ENCODE results near the gene LHFPL4.

The LHFPL4 gene

GRCh38 chr3:9525078-9525477 lies 28.5 kb downstream of the LHFPL4 start:
- Histone ChIP-seq H3K27ac (replicated peaks; ENCODE audit: low read length) (no peak overlapping the region), H3K23ac (ENCODE audit: low read depth, low read length, poor library complexity) (no peak overlapping the region), H3K36me3 (replicated peaks in 1 of 2; ENCODE audit: control insufficient read depth in 2 of 2, insufficient read depth in 2 of 2, low read length in 2 of 2) (no peaks in the 10 kb centered on the region), H3K27me3 (ENCODE audit: control insufficient read depth in 3 of 3, insufficient read depth in 3 of 3, low read depth in 1 of 3, low read length in 3 of 3) (no peaks in the 10 kb centered on the region), H2BK12ac (ENCODE audit: low read length) (no peak overlapping the region), H2AFZ (ENCODE audit: low read length) (no peak overlapping the region), H3K79me1 (ENCODE audit: low read depth, low read length) (no peaks in the 10 kb centered on the region), H4K8ac (ENCODE audit: low read depth, low read length) (no peak overlapping the region), H3K18ac (ENCODE audit: low read length) (no peak overlapping the region), H2AK5ac (ENCODE audit: low read depth, low read length) (no peak overlapping the region), H3K4ac (ENCODE audit: low read length) (no peak overlapping the region), H3K4me3 (ENCODE audit: low read length in 2 of 2) (no peak overlapping the region), H2BK15ac (ENCODE audit: low read length) (no peak overlapping the region), H4K91ac (ENCODE audit: low read depth, low read length, poor library complexity) (no peak overlapping the region), H3K14ac (ENCODE audit: low read length) (no peak overlapping the region), H3K4me1 (ENCODE audit: control insufficient read depth in 2 of 2, insufficient read depth in 1 of 2, low read depth in 1 of 2, low read length in 2 of 2) (no peaks in the 10 kb centered on the region), H2BK5ac (ENCODE audit: low read length) (no peak overlapping the region), H3K9me3 (replicated peaks in 1 of 2; ENCODE audit: control insufficient read depth in 2 of 2, insufficient read depth in 1 of 2, low read depth in 1 of 2, low read length in 2 of 2) (no peaks in the 10 kb centered on the region), H2BK120ac (ENCODE audit: low read depth, low read length) (no peak overlapping the region), H3K4me2 (ENCODE audit: insufficient read depth, low read length, poor library complexity, severe bottlenecking) (no peak overlapping the region), H3K9ac (ENCODE audit: low read depth, low read length, poor library complexity) (no peak overlapping the region)
- no peak for DNase-seq (ENCODE audit: low spot score)
- no CpG with 5 or more reads among the region's 2 CpGs for WGBS, 2 donors (ENCODE audit: extremely low coverage in 2 of 2, insufficient read length in 2 of 2, insufficient replicate concordance in 1 of 2)

DNA sequence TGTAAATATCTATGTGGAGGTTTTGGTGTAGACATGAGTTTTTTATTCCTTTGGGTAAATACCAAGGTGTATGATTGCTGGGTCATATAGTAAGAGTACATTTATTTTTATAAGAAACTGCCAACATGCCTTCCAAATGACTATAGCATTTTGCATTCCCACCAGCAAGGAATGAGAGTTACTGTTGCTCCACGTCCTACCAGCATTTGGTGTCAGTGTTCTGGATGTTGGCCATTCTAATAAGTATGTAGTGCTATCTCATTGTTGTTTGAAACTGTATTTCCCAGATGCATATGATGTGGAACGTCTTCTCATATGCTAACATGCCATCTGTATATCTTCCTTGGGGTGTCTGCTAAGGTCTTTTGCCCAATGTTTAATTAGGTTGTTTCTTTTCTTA lies 38.7 kb downstream of the LHFPL4 start:
- Histone ChIP-seq H4K8ac (ENCODE audit: low read depth, low read length) (no peak overlapping the region), H2BK12ac (ENCODE audit: low read length) (no peak overlapping the region), H3K36me3 (replicated peaks in 1 of 2; ENCODE audit: control insufficient read depth in 2 of 2, insufficient read depth in 2 of 2, low read length in 2 of 2) (no peaks in the 10 kb centered on the region), H3K9ac (ENCODE audit: low read depth, low read length, poor library complexity) (no peak overlapping the region), H3K4me2 (ENCODE audit: insufficient read depth, low read length, poor library complexity, severe bottlenecking) (no peak overlapping the region), H2AFZ (ENCODE audit: low read length) (no peak overlapping the region), H3K9me3 (replicated peaks in 1 of 2; ENCODE audit: control insufficient read depth in 2 of 2, insufficient read depth in 1 of 2, low read depth in 1 of 2, low read length in 2 of 2) (peaks cover 0 to 2% of the 10 kb centered on the region in 2 donors), H2BK15ac (ENCODE audit: low read length) (no peak overlapping the region), H3K4me1 (ENCODE audit: control insufficient read depth in 2 of 2, insufficient read depth in 1 of 2, low read depth in 1 of 2, low read length in 2 of 2) (no peaks in the 10 kb centered on the region), H3K14ac (ENCODE audit: low read length) (no peak overlapping the region), H2BK5ac (ENCODE audit: low read length) (no peak overlapping the region), H4K91ac (ENCODE audit: low read depth, low read length, poor library complexity) (no peak overlapping the region), H2BK120ac (ENCODE audit: low read depth, low read length) (no peak overlapping the region), H2AK5ac (ENCODE audit: low read depth, low read length) (no peak overlapping the region), H3K18ac (ENCODE audit: low read length) (no peak overlapping the region), H3K4ac (ENCODE audit: low read length) (no peak overlapping the region), H3K79me1 (ENCODE audit: low read depth, low read length) (no peaks in the 10 kb centered on the region), H3K27me3 (ENCODE audit: control insufficient read depth in 3 of 3, insufficient read depth in 3 of 3, low read depth in 1 of 3, low read length in 3 of 3) (peaks cover 0 to under 1% (median 0%) of the 10 kb centered on the region in 3 experiments), H3K23ac (ENCODE audit: low read depth, low read length, poor library complexity) (no peak overlapping the region), H3K27ac (replicated peaks; ENCODE audit: low read length) (no peak overlapping the region), H3K4me3 (ENCODE audit: low read length in 2 of 2) (no peak overlapping the region)
- DNase-seq (ENCODE audit: low spot score) = no peak
- WGBS, 2 donors (ENCODE audit: extremely low coverage in 2 of 2, insufficient read length in 2 of 2, insufficient replicate concordance in 1 of 2) = no CpG with 5 or more reads among the region's 2 CpGs

- Histone ChIP-seq H3K9me3 (replicated peaks in 1 of 2; ENCODE audit: control insufficient read depth in 2 of 2, insufficient read depth in 1 of 2, low read depth in 1 of 2, low read length in 2 of 2) (no peaks in the 10 kb centered on the region), H3K27me3 (ENCODE audit: control insufficient read depth in 3 of 3, insufficient read depth in 3 of 3, low read depth in 1 of 3, low read length in 3 of 3) (peaks cover 0 to 7% (median under 1%) of the 10 kb centered on the region in 3 experiments), H3K36me3 (replicated peaks in 1 of 2; ENCODE audit: control insufficient read depth in 2 of 2, insufficient read depth in 2 of 2, low read length in 2 of 2) (no peaks in the 10 kb centered on the region), H3K4me2 (ENCODE audit: insufficient read depth, low read length, poor library complexity, severe bottlenecking) (no peak overlapping the region), H2BK5ac (ENCODE audit: low read length) (no peak overlapping the region), H3K79me1 (ENCODE audit: low read depth, low read length) (no peaks in the 10 kb centered on the region), H3K14ac (ENCODE audit: low read length) (no peak overlapping the region), H3K23ac (ENCODE audit: low read depth, low read length, poor library complexity) (no peak overlapping the region), H2AK5ac (ENCODE audit: low read depth, low read length) (no peak overlapping the region), H3K4ac (ENCODE audit: low read length) (no peak overlapping the region), H3K9ac (ENCODE audit: low read depth, low read length, poor library complexity) (no peak overlapping the region), H2AFZ (ENCODE audit: low read length) (no peak overlapping the region), H2BK120ac (ENCODE audit: low read depth, low read length) (no peak overlapping the region), H3K18ac (ENCODE audit: low read length) (no peak overlapping the region), H4K8ac (ENCODE audit: low read depth, low read length) (no peak overlapping the region), H2BK15ac (ENCODE audit: low read length) (no peak overlapping the region), H4K91ac (ENCODE audit: low read depth, low read length, poor library complexity) (no peak overlapping the region), H3K4me1 (ENCODE audit: control insufficient read depth in 2 of 2, insufficient read depth in 1 of 2, low read depth in 1 of 2, low read length in 2 of 2) (no peaks in the 10 kb centered on the region), H3K4me3 (ENCODE audit: low read length in 2 of 2) (no peak overlapping the region), H2BK12ac (ENCODE audit: low read length) (no peak overlapping the region), H3K27ac (replicated peaks; ENCODE audit: low read length) (no peak overlapping the region)
- WGBS, 2 donors (ENCODE audit: extremely low coverage in 2 of 2, insufficient read length in 2 of 2, insufficient replicate concordance in 1 of 2) = no CpG with 5 or more reads among the region's 4 CpGs
- DNase-seq (ENCODE audit: low spot score) = no peak
Measured at GRCh38 chr3:9514306-9514705, 39.3 kb downstream of the LHFPL4 start.

- WGBS, 2 donors (ENCODE audit: extremely low coverage in 2 of 2, insufficient read length in 2 of 2, insufficient replicate concordance in 1 of 2) = no CpG with 5 or more reads among the region's 7 CpGs
- Histone ChIP-seq H3K9me3 (replicated peaks in 1 of 2; ENCODE audit: control insufficient read depth in 2 of 2, insufficient read depth in 1 of 2, low read depth in 1 of 2, low read length in 2 of 2) (no peaks in the 10 kb centered on the region), H3K4me2 (ENCODE audit: insufficient read depth, low read length, poor library complexity, severe bottlenecking) (no peak overlapping the region), H3K9ac (ENCODE audit: low read depth, low read length, poor library complexity) (no peak overlapping the region), H3K27me3 (ENCODE audit: control insufficient read depth in 3 of 3, insufficient read depth in 3 of 3, low read depth in 1 of 3, low read length in 3 of 3) (peaks cover 0 to 25% (median 15%) of the 10 kb centered on the region in 3 experiments), H3K23ac (ENCODE audit: low read depth, low read length, poor library complexity) (no peak overlapping the region), H4K91ac (ENCODE audit: low read depth, low read length, poor library complexity) (no peak overlapping the region), H3K14ac (ENCODE audit: low read length) (no peak overlapping the region), H2AFZ (ENCODE audit: low read length) (no peak overlapping the region), H2BK12ac (ENCODE audit: low read length) (no peak overlapping the region), H3K4me3 (ENCODE audit: low read length in 2 of 2) (no peak overlapping the region), H2AK5ac (ENCODE audit: low read depth, low read length) (no peak overlapping the region), H3K36me3 (replicated peaks in 1 of 2; ENCODE audit: control insufficient read depth in 2 of 2, insufficient read depth in 2 of 2, low read length in 2 of 2) (no peaks in the 10 kb centered on the region), H3K4ac (ENCODE audit: low read length) (no peak overlapping the region), H4K8ac (ENCODE audit: low read depth, low read length) (no peak overlapping the region), H2BK15ac (ENCODE audit: low read length) (no peak overlapping the region), H2BK120ac (ENCODE audit: low read depth, low read length) (no peak overlapping the region), H2BK5ac (ENCODE audit: low read length) (no peak overlapping the region), H3K4me1 (ENCODE audit: control insufficient read depth in 2 of 2, insufficient read depth in 1 of 2, low read depth in 1 of 2, low read length in 2 of 2) (no peaks in the 10 kb centered on the region), H3K27ac (replicated peaks; ENCODE audit: low read length) (no peak overlapping the region), H3K79me1 (ENCODE audit: low read depth, low read length) (no peaks in the 10 kb centered on the region), H3K18ac (ENCODE audit: low read length) (no peak overlapping the region)
- DNase-seq (ENCODE audit: low spot score) = no peak
Measured at GRCh38 chr3:9512456-9513045, 41.1 kb downstream of the LHFPL4 start.
